ENCODE results near the gene BCAS1.

Gene BCAS1

GRCh38 chr20:54108817-54109216, 38.4 kb upstream of the BCAS1 start:
- Histone ChIP-seq H3K36me3 (ENCODE audit: insufficient read depth, low read length) (no peaks in the 10 kb centered on the region), H3K4me1 (ENCODE audit: insufficient read depth, low read length) (no peaks in the 10 kb centered on the region), H3K4me3 (ENCODE audit: low read length) (no peak overlapping the region), H3K27me3 (ENCODE audit: insufficient read depth, low read length) (peaks cover 9% of the 10 kb centered on the region), H2AFZ (ENCODE audit: low read depth, low read length) (no peak overlapping the region), H3K9me3 (ENCODE audit: low read length) (no peaks in the 10 kb centered on the region)

DNA sequence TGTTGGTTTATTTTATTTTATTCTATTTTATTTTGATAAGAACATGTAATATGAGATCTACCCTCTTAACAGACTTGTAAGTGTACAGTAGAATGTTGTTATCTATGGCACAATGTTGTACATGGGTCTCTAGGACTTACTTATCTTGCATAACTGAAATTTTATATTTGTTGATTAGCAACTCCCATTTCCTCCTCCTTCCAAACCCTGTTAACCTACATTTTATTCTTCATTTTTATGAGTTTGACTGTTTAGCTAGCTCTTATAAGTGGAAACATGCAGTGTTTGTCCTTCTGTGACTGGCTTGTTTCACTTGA, 37.9 kb upstream of the BCAS1 start:
- H2AFZ ChIP-seq (ENCODE audit: low read depth, low read length), result no peak overlapping the region
- H3K4me3 ChIP-seq (ENCODE audit: low read length), result no peak overlapping the region
- H3K36me3 ChIP-seq (ENCODE audit: insufficient read depth, low read length), result no peaks in the 10 kb centered on the region
- H3K9me3 ChIP-seq (ENCODE audit: low read length), result no peaks in the 10 kb centered on the region
- no peaks in the 10 kb centered on the region for H3K4me1 ChIP-seq (ENCODE audit: insufficient read depth, low read length)
- peaks cover 9% of the 10 kb centered on the region for H3K27me3 ChIP-seq (ENCODE audit: insufficient read depth, low read length)

- no peak overlapping the region for H3K4me3 ChIP-seq (ENCODE audit: low read length)
- H3K36me3 ChIP-seq (ENCODE audit: insufficient read depth, low read length), result no peaks in the 10 kb centered on the region
- peaks cover 9% of the 10 kb centered on the region for H3K27me3 ChIP-seq (ENCODE audit: insufficient read depth, low read length)
- no peaks in the 10 kb centered on the region for H3K9me3 ChIP-seq (ENCODE audit: low read length)
- no peaks in the 10 kb centered on the region for H3K4me1 ChIP-seq (ENCODE audit: insufficient read depth, low read length)
- H2AFZ ChIP-seq (ENCODE audit: low read depth, low read length), result no peak overlapping the region
Measured at GRCh38 chr20:54107600-54108325, 37.4 kb upstream of the BCAS1 start.

- no peaks in the 10 kb centered on the region for H3K9me3 ChIP-seq (ENCODE audit: low read length)
- peaks cover 9% of the 10 kb centered on the region for H3K27me3 ChIP-seq (ENCODE audit: insufficient read depth, low read length)
- H2AFZ ChIP-seq (ENCODE audit: low read depth, low read length), result no peak overlapping the region
- no peaks in the 10 kb centered on the region for H3K4me1 ChIP-seq (ENCODE audit: insufficient read depth, low read length)
- no peaks in the 10 kb centered on the region for H3K36me3 ChIP-seq (ENCODE audit: insufficient read depth, low read length)
- H3K4me3 ChIP-seq (ENCODE audit: low read length), result no peak overlapping the region
Measured at GRCh38 chr20:54107181-54107580, 36.8 kb upstream of the BCAS1 start.

DNA sequence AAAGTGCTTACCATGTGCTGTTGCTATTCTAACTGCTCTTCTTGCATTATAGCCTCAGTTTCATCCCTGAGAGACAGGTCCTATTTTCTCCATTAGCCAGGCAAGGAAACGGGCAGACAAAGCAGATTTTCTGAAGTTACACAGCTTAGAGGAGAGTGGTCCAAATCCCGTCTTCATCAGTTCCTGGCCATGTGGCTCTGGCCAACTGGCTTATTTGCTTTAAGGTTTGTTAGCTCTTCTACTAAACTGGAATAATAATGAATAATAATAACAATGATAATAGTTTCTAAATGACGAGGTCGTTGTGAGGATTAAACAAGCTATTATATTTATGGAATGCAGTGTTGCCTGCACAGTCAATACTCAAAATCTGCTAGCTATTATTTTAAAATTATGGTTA, 35.8 kb upstream of the BCAS1 start:
- no peaks in the 10 kb centered on the region for H3K9me3 ChIP-seq (ENCODE audit: low read length)
- H3K4me1 ChIP-seq (ENCODE audit: insufficient read depth, low read length), result no peaks in the 10 kb centered on the region
- H3K27me3 ChIP-seq (ENCODE audit: insufficient read depth, low read length), result peaks cover 9% of the 10 kb centered on the region
- no peaks in the 10 kb centered on the region for H3K36me3 ChIP-seq (ENCODE audit: insufficient read depth, low read length)
- H3K4me3 ChIP-seq (ENCODE audit: low read length), result no peak overlapping the region
- no peak overlapping the region for H2AFZ ChIP-seq (ENCODE audit: low read depth, low read length)

- Histone ChIP-seq H3K36me3 (ENCODE audit: insufficient read depth, low read length) (no peaks in the 10 kb centered on the region), H2AFZ (ENCODE audit: low read depth, low read length) (no peak overlapping the region), H3K4me3 (ENCODE audit: low read length) (no peak overlapping the region), H3K4me1 (ENCODE audit: insufficient read depth, low read length) (no peaks in the 10 kb centered on the region), H3K9me3 (ENCODE audit: low read length) (no peaks in the 10 kb centered on the region), H3K27me3 (ENCODE audit: insufficient read depth, low read length) (peaks cover 9% of the 10 kb centered on the region)
Measured at GRCh38 chr20:54105653-54106052, 35.3 kb upstream of the BCAS1 start.

DNA sequence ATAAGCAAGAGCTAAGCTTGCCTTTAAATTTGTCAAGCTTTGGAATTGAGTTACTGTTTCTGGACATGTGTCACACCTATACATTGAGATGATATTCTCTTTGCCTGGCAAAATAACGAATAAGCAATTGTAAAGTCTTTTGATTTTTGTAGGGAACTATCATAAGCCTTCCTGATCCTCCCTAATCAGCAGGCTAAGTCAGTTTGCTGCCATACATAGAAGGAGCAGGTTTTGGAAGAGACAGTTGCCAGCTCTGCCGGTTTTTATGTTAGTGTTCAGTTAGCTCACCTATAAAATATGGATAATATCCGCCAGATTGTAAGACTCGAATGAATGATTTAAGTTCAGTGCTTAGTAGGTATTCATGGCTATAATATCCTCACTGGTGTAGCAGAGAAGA, 34.4 kb upstream of the BCAS1 start:
- H3K4me1 ChIP-seq (ENCODE audit: insufficient read depth, low read length), result no peaks in the 10 kb centered on the region
- no peaks in the 10 kb centered on the region for H3K36me3 ChIP-seq (ENCODE audit: insufficient read depth, low read length)
- no peak overlapping the region for H2AFZ ChIP-seq (ENCODE audit: low read depth, low read length)
- H3K27me3 ChIP-seq (ENCODE audit: insufficient read depth, low read length), result peaks cover 9% of the 10 kb centered on the region
- H3K9me3 ChIP-seq (ENCODE audit: low read length), result no peaks in the 10 kb centered on the region
- H3K4me3 ChIP-seq (ENCODE audit: low read length), result no peak overlapping the region

DNA sequence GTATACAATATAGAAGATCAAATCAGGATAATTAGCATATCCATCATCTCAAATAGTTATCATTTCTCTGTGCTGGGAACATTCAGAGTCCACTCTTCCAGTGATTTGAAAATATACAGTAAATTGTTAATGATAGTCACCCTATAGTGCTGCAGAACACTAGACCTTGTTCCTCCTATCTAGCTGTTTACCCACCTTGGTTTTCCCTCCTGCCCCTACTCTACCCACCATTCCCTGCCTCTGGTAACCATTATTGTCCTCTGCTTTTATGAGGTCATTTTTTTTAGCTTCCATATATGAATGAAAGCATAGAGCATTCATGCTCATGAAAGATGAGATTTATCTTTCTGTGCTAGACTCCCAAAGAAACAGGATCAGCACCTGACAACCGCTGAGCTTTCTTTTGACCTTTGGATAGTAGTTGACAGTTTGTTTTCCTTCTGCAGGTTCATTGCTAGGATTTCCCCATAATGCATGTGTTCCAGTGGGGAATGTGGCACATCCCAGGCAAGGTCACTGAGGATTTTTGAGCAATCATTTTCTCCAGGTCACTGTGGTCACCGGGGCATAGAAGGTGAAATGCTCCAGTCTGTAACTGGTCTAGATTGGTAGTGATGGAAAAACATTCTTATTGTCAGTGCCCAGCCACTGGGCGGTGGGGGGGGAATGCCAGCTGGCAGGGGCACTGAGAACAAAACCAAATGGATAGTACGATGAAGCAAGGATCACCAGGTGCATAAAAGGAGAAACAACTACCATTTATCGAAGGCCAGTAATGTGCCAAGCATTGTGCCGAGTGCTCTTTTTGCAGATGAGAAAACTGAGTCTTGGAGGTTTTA, 33.6 kb upstream of the BCAS1 start:
- no peak overlapping the region for H3K4me3 ChIP-seq (ENCODE audit: low read length)
- no peaks in the 10 kb centered on the region for H3K36me3 ChIP-seq (ENCODE audit: insufficient read depth, low read length)
- H3K4me1 ChIP-seq (ENCODE audit: insufficient read depth, low read length), result no peaks in the 10 kb centered on the region
- no peaks in the 10 kb centered on the region for H3K9me3 ChIP-seq (ENCODE audit: low read length)
- H3K27me3 ChIP-seq (ENCODE audit: insufficient read depth, low read length), result peaks cover 9% of the 10 kb centered on the region
- no peak overlapping the region for H2AFZ ChIP-seq (ENCODE audit: low read depth, low read length)

- no peak overlapping the region for H2AFZ ChIP-seq (ENCODE audit: low read depth, low read length)
- no peaks in the 10 kb centered on the region for H3K9me3 ChIP-seq (ENCODE audit: low read length)
- H3K4me1 ChIP-seq (ENCODE audit: insufficient read depth, low read length), result no peaks in the 10 kb centered on the region
- H3K27me3 ChIP-seq (ENCODE audit: insufficient read depth, low read length), result peaks cover 9% of the 10 kb centered on the region
- H3K4me3 ChIP-seq (ENCODE audit: low read length), result no peak overlapping the region
- H3K36me3 ChIP-seq (ENCODE audit: insufficient read depth, low read length), result no peaks in the 10 kb centered on the region
Measured at GRCh38 chr20:54103067-54103761, 32.8 kb upstream of the BCAS1 start.

DNA sequence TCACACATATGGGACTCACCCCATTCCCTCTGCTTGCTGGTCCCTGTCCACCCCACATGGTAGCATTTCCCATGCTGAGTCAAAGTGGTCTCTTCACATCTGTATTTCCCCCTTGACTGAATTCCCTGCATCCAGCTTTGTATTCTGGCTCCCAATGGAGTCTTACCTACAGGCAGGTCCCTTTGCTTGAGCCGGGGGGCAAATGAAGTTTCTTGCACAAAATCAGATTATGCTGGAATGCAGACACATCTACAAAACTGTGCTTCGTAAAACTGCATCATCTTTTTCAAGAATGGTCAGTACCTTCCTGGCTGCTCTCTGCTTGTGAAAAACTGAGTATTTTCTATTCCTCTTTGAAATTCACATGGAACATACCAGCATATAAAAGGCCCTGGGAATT, 32.1 kb upstream of the BCAS1 start:
- H3K4me3 ChIP-seq (ENCODE audit: low read length), result no peak overlapping the region
- H2AFZ ChIP-seq (ENCODE audit: low read depth, low read length), result no peak overlapping the region
- peaks cover 9% of the 10 kb centered on the region for H3K27me3 ChIP-seq (ENCODE audit: insufficient read depth, low read length)
- H3K4me1 ChIP-seq (ENCODE audit: insufficient read depth, low read length), result no peaks in the 10 kb centered on the region
- no peaks in the 10 kb centered on the region for H3K9me3 ChIP-seq (ENCODE audit: low read length)
- H3K36me3 ChIP-seq (ENCODE audit: insufficient read depth, low read length), result no peaks in the 10 kb centered on the region

GRCh38 chr20:54100563-54100962, 30.2 kb upstream of the BCAS1 start:
- no peak overlapping the region for H3K4me3 ChIP-seq (ENCODE audit: low read length)
- no peak overlapping the region for H2AFZ ChIP-seq (ENCODE audit: low read depth, low read length)
- H3K36me3 ChIP-seq (ENCODE audit: insufficient read depth, low read length), result no peaks in the 10 kb centered on the region
- H3K27me3 ChIP-seq (ENCODE audit: insufficient read depth, low read length), result peaks cover 9% of the 10 kb centered on the region
- no peaks in the 10 kb centered on the region for H3K9me3 ChIP-seq (ENCODE audit: low read length)
- H3K4me1 ChIP-seq (ENCODE audit: insufficient read depth, low read length), result no peaks in the 10 kb centered on the region

- Histone ChIP-seq H3K9me3 (ENCODE audit: low read length) (no peaks in the 10 kb centered on the region), H2AFZ (ENCODE audit: low read depth, low read length) (no peak overlapping the region), H3K4me3 (ENCODE audit: low read length) (no peak overlapping the region), H3K4me1 (ENCODE audit: insufficient read depth, low read length) (no peaks in the 10 kb centered on the region), H3K36me3 (ENCODE audit: insufficient read depth, low read length) (no peaks in the 10 kb centered on the region), H3K27me3 (ENCODE audit: insufficient read depth, low read length) (peaks cover 6% of the 10 kb centered on the region)
Measured at GRCh38 chr20:54099894-54100293, 29.5 kb upstream of the BCAS1 start.

GRCh38 chr20:54098047-54098446, 27.7 kb upstream of the BCAS1 start:
- Histone ChIP-seq H3K4me3 (ENCODE audit: low read length) (no peak overlapping the region), H3K4me1 (ENCODE audit: insufficient read depth, low read length) (no peaks in the 10 kb centered on the region), H3K27me3 (ENCODE audit: insufficient read depth, low read length) (no peaks in the 10 kb centered on the region), H2AFZ (ENCODE audit: low read depth, low read length) (no peak overlapping the region), H3K36me3 (ENCODE audit: insufficient read depth, low read length) (no peaks in the 10 kb centered on the region), H3K9me3 (ENCODE audit: low read length) (no peaks in the 10 kb centered on the region)
